Activated CD4-positive, CD25-positive, alpha-beta regulatory T cell treated with anti-CD3 and anti-CD28 coated beads, Interleukin-2, amount 50 U/mL, for 72 hours (primary cell): ENCODE measurements around the gene LDLRAD3.
"Not testable (repeated sequence)": the region's sequence is repeated elsewhere in the genome, so short reads cannot be mapped to it uniquely, and the experiment has no call there.

Experiments used
- DNase-seq: peaks from one replicate; pipeline ENCODE4 v3.0.0; 2021

The LDLRAD3 gene

GRCh38 chr11:35997902-35998520 is 54.1 kb downstream of the LDLRAD3 start:
- no peak for DNase-seq

- DNase-seq, result no peak
These were observed 54.8 kb downstream of the LDLRAD3 start for GRCh38 chr11:35998634-35999033.

- no peak for DNase-seq
These were observed 56.8 kb downstream of the LDLRAD3 start for GRCh38 chr11:36000616-36001190.

GRCh38 chr11:36002196-36002595 is 58.3 kb downstream of the LDLRAD3 start:
- DNase-seq, result no peak

GRCh38 chr11:36002796-36003195 is 58.9 kb downstream of the LDLRAD3 start:
- DNase-seq, result no peak

DNA sequence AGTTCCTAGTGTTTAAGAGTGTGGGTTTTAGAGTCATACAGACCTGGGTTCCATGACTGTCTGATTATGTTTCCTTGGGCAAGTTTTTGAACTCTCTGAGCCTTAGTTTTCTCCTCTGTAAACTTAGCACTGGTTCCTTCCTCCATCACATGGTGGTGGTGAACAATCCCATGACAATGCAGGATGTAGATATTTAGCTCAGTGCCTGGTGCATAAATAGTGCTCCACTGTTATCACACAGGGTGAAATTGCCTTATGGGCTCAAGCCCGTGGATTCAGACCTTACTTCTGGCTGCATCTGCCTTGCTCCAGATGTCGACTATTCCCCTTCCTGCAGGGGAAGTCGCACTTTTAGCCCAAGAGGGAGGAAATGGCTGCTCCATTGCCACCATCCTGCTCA is 62.7 kb downstream of the LDLRAD3 start:
- no peak for DNase-seq

DNA sequence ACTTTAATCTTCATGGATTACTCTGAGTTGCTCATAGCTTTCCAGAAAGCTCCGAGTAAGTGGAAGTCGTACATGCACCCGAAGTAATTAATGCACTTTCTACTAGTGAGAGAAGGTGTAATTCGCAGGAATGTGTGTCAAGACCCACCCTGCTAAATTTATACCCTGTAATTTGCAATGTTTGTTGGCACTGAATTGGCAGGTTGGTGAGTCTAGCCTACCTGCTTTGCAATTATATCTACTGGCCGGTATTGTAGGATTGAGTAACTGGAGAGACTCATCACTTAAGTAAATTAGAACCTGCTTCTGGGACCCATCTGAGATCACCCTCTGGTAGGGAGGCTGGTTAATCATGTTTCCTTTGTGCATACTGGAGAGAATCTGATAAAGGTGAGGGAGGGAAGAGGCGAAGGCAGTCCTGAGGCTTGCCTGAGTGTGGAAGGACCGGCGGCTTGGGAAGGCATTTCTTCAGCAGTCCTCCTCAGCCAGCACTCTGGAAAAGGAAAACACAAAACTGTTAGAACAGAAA is 63.3 kb downstream of the LDLRAD3 start:
- no peak for DNase-seq

DNA sequence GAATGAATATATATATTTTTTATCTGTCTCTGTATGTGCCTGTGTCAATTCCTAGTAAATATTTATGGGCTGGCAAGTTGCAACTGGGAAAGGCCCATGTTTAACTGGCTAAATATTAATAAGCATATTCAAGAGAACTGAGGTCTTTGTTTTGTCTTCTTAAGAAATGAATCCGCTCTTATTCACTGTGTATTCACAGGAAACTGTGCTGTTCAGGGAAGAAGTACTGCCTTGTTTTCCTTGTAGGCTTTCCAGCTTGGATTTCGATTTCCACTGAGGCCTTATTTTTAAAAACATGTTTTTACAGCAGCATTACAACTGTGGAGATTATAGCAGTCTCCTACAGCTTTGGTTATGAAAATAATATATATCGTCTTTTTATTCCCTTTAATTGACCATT is 64.7 kb downstream of the LDLRAD3 start:
- DNase-seq, result no peak

DNA sequence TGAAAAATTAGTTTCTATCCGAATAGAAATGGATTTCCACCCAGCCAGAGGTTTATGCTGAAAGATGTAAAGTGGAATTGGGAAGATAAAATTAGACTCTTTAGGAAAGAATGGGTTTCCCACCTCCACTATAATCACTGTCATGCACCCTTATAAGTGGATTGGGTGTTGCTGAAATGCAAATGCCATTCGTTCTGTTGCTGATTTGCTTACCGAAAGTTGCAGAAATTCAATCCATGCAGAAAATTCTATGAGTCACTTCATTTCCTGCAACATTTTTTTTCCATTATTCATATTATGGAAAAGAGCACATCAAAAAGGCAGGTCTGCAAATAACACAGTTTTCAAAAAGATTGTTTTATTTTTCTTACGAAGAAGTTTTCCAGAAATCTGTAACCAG is 65.6 kb downstream of the LDLRAD3 start:
- no peak for DNase-seq

- DNase-seq, result no peak
These were observed 66.3 kb downstream of the LDLRAD3 start for GRCh38 chr11:36010010-36010740.

- no peak for DNase-seq
These were observed 67.7 kb downstream of the LDLRAD3 start for GRCh38 chr11:36011574-36011973.

DNA sequence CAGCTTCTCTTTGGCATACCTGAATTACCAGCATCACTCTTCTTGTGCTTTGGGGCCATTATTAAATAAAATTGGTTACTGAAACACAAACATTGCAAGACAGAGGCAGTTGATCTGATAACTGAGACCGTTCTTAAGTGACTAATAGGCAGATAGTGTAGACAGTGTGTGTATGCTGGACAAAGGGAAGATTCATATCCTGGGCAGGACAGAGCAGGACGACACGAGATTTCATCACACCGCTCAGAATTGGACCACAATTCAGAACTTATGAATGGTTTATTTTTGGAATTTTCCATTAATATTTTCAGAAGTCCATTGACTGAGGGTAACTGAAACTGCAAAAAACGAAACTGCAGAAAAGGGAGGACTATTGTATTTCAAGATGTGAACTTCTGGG is 68.6 kb downstream of the LDLRAD3 start:
- no peak for DNase-seq

DNA sequence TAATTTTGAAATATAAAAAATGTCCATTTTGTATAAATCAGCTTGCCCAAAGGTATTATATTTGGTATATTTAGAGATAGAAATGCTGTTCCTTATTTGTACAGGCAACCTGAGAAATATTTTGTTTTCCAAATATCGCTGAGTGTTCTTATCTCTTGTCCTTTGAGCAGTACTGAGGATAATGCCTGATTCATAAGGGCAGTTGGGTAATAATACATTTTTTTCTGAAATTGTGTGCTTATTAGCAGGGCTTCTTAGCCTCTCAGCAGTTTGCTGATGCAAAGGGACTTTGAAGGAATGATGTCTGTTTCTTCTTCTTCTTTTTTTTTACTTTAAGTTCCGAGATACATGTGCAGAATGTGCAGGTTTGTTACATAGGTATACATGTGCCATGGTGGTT is 69.1 kb downstream of the LDLRAD3 start:
- DNase-seq, result no peak

- not testable (repeated sequence) for DNase-seq
These were observed 69.6 kb downstream of the LDLRAD3 start for GRCh38 chr11:36013446-36013845.

GRCh38 chr11:36013950-36014897 is 70.4 kb downstream of the LDLRAD3 start:
- DNase-seq, result no peak

DNA sequence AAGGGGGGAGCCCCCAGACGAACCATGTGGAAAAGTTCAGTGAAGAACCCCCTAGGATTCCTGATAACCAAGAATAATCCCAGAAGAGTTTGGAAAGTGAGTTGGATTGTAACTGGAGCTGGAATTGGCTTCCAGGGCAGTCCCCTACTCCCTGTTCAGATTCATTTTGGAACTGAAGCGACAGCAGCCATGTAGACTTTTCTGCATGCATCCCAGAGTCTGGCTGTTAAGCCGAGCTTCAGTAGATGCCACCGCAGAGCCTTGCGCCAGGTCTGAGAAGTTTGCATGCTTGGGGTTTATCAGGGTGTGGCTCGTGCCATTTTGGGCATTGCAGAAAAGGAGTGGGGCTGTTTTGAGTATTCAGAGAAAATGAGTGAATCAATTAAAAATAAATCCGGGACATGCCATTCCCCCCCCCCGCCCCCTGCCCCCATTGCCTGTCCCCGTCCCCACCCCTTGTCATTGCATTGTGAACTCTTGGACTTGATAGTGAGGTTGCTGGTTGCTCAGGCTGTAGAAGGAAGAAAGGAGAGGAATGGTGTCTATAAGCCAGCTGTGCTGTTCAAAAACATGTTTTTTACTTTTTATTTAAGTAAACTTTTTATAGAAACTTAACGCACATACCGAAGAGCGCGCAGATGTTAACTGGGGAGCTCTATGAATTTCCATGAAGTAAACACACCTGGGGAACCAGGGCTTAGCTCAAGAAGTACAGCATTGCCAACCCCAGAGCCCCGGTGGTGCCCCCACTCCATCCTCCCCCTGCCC is 71.2 kb downstream of the LDLRAD3 start:
- no peak for DNase-seq

GRCh38 chr11:36015799-36016198 is 71.9 kb downstream of the LDLRAD3 start:
- DNase-seq, result no peak

DNA sequence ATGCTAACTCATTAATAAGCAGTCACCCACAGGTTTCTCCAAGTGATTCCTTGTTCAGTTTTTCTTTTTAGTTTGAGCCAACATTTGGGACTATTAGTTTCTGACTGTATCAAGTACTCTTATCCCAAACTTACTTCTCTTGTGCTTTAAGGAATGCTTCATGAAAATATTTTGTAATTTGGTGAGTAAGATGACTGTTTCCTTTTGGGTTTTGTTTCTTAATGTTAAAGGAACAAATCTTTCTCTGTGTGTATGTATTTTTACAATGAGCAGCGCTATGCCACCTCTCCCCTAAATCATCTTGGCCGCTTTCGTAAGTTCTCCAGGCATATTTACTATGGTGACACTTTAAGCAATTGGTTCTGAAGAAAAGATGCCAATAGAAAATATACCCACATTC is 72.4 kb downstream of the LDLRAD3 start:
- DNase-seq, result no peak

- no peak for DNase-seq
These were observed 72.8 kb downstream of the LDLRAD3 start for GRCh38 chr11:36016709-36017108.

- DNase-seq, result no peak
These were observed 75.2 kb downstream of the LDLRAD3 start for GRCh38 chr11:36019005-36019596.

- DNase-seq, result no peak
These were observed 75.9 kb downstream of the LDLRAD3 start for GRCh38 chr11:36019722-36020121.

GRCh38 chr11:36022882-36023281 is 79.0 kb downstream of the LDLRAD3 start:
- no peak for DNase-seq
